Endodermal cell (in vitro differentiated cells): ENCODE results near the gene KLF18. TPM values are rescaled to one million over a fixed set of nuclear protein-coding genes. Genes with fewer than 3 reads are reported as not detected.

Source experiments
- DNase-seq: peaks from one replicate; pipeline ENCODE4 v3.0.0-alpha.2; 2017
- H3K27ac ChIP-seq: 2 replicates; pipeline ENCODE4 v1.5.1; 2013; ENCODE audit warnings: mild to moderate bottlenecking, low read depth, low read length, moderate library complexity
- H3K27me3 ChIP-seq: 2 replicates; pipeline ENCODE4 v1.6.1; 2013; ENCODE audit warnings: mild to moderate bottlenecking, low read length, moderate library complexity; ENCODE audit not compliant: insufficient read depth, control insufficient read depth, poor library complexity, severe bottlenecking
- H3K36me3 ChIP-seq: 2 replicates; pipeline ENCODE4 v1.7.0; 2013; ENCODE audit warnings: mild to moderate bottlenecking, low read length, moderate library complexity; ENCODE audit not compliant: control insufficient read depth, insufficient read depth
- H3K4me1 ChIP-seq: one replicate; pipeline ENCODE4 v1.7.0; 2013; ENCODE audit warnings: low read length; ENCODE audit not compliant: control insufficient read depth, insufficient read depth
- H3K4me3 ChIP-seq: 2 replicates; pipeline ENCODE4 v1.5.1; 2013; ENCODE audit warnings: mild to moderate bottlenecking, low read length, moderate library complexity
- H3K9ac ChIP-seq: 2 replicates; pipeline ENCODE4 v1.6.1; 2013; ENCODE audit warnings: mild to moderate bottlenecking, low read length, moderate library complexity; ENCODE audit not compliant: poor library complexity, severe bottlenecking; ENCODE audit errors: extremely low read depth
- H3K9me3 ChIP-seq: 2 replicates; pipeline ENCODE4 v1.6.1; 2013; ENCODE audit warnings: mild to moderate bottlenecking, low read length, moderate library complexity; ENCODE audit not compliant: control insufficient read depth
- H3K27ac Mint-ChIP-seq: 2 replicates; pipeline ENCODE4 v1.8.0; 2020; ENCODE audit warnings: mixed read lengths
- H3K27me3 Mint-ChIP-seq: 2 replicates; pipeline ENCODE4 v1.8.0; 2021; ENCODE audit warnings: mild to moderate bottlenecking, mixed read lengths; ENCODE audit not compliant: insufficient read depth
- H3K36me3 Mint-ChIP-seq: 2 replicates; pipeline ENCODE4 v1.8.0; 2020; ENCODE audit warnings: low read depth, mixed read lengths
- H3K4me1 Mint-ChIP-seq: 2 replicates; pipeline ENCODE4 v1.8.0; 2020; ENCODE audit warnings: mixed read lengths
- H3K4me3 Mint-ChIP-seq: 2 replicates; pipeline ENCODE4 v1.8.0; 2020; ENCODE audit warnings: mild to moderate bottlenecking, moderate library complexity, mixed read lengths
- H3K9me3 Mint-ChIP-seq: 2 replicates; pipeline ENCODE4 v1.8.0; 2020; ENCODE audit warnings: mild to moderate bottlenecking, mixed read lengths
- CTCF ChIP-seq: fragments of 200-600 bp; sonication (generic); conservative IDR thresholded peaks from 2 replicates; pipeline ENCODE4 v1.5.0; 2021; ENCODE audit warnings: antibody characterized with exemption, mild to moderate bottlenecking
- WGBS, 2 experiments: methylation state at CpG; one replicate each; pipeline versions ENCODE4 v1.1.5 to v1.1.7; 2013; ENCODE audit warnings: missing lambda C conversion rate in 2 of 2, mixed read lengths in 1 of 2; ENCODE audit not compliant: insufficient coverage in 1 of 2, insufficient read length in 1 of 2; 5-methylcytosine and 5-hydroxymethylcytosine counted together
- total RNA-seq, 2 donors: library from RNA; stranded (reverse); fragmentation: NEBNext Ultra II Directional in 1 of 2; extraction: Animal tissue kit (Norgen Biotek cat#: 25700) in 1 of 2; gene quantifications; 2 replicates in 1 of 2; 3 replicates in 1 of 2; pipeline ENCODE4 v1.2.1, GENCODE V29; 2021

Gene KLF18
- total RNA-seq, 2 donors from 2014 or later = not detected

- no peak overlapping the region for H3K4me3 ChIP-seq
- DNase-seq = no peak
- no peak for TF ChIP-seq CTCF
- H3K36me3 ChIP-seq = no peaks in the 10 kb centered on the region
- Mint-ChIP-seq H3K27ac (no peak overlapping the region), H3K27me3 (peaks cover 45% of the 10 kb centered on the region), H3K36me3 (no peaks in the 10 kb centered on the region), H3K4me3 (no peak overlapping the region), H3K9me3 (no peaks in the 10 kb centered on the region), H3K4me1 (peaks cover 3% of the 10 kb centered on the region)
- H3K4me1 ChIP-seq = no peaks in the 10 kb centered on the region
- H3K9ac ChIP-seq = no peak overlapping the region
- H3K27me3 ChIP-seq = peaks cover 34% of the 10 kb centered on the region
- no peak overlapping the region for H3K27ac ChIP-seq
- WGBS, 2 experiments = 83 to 95% methylated on average over 3 of the region's 3 CpGs
- no peaks in the 10 kb centered on the region for H3K9me3 ChIP-seq
These were observed 10.0 kb downstream of the KLF18 start for GRCh38 chr1:44131411-44131810.

GRCh38 chr1:44129616-44130500 lies 11.6 kb downstream of the KLF18 start:
- 88 to 91% methylated on average over 11 to 16 of the region's 16 CpGs for WGBS, 2 experiments
- no peak for DNase-seq
- no peak overlapping the region for H3K27ac Mint-ChIP-seq

GRCh38 chr1:44120398-44120949 lies 21.0 kb downstream of the KLF18 start:
- peaks cover 2% of the 10 kb centered on the region for H3K9me3 Mint-ChIP-seq
- 93 to 100% methylated on average over 3 to 5 of the region's 5 CpGs for WGBS, 2 experiments
- no peak for TF ChIP-seq CTCF
- Histone ChIP-seq H3K4me3 (no peak overlapping the region), H3K36me3 (no peaks in the 10 kb centered on the region), H3K4me1 (no peaks in the 10 kb centered on the region), H3K9ac (no peak overlapping the region), H3K27ac (no peak overlapping the region), H3K9me3 (no peaks in the 10 kb centered on the region), H3K27me3 (no peaks in the 10 kb centered on the region)
- H3K27me3 Mint-ChIP-seq = peaks cover 11% of the 10 kb centered on the region
- no peak for DNase-seq
- H3K4me3 Mint-ChIP-seq = no peak overlapping the region
- H3K36me3 Mint-ChIP-seq = no peaks in the 10 kb centered on the region
- H3K27ac Mint-ChIP-seq = no peak overlapping the region
- H3K4me1 Mint-ChIP-seq = no peaks in the 10 kb centered on the region

More at GRCh38 chr1:44129616-44130500, 11.6 kb downstream of the KLF18 start:
- H3K27ac ChIP-seq = no peak overlapping the region
- no peaks in the 10 kb centered on the region for H3K4me1 ChIP-seq
- H3K4me3 Mint-ChIP-seq = no peak overlapping the region
- no peaks in the 10 kb centered on the region for H3K9me3 Mint-ChIP-seq
- H3K9me3 ChIP-seq = no peaks in the 10 kb centered on the region
- peaks cover 42% of the 10 kb centered on the region for H3K27me3 Mint-ChIP-seq
- H3K27me3 ChIP-seq = peaks cover 28% of the 10 kb centered on the region
- H3K36me3 ChIP-seq = no peaks in the 10 kb centered on the region
- peaks cover 3% of the 10 kb centered on the region for H3K4me1 Mint-ChIP-seq
- H3K4me3 ChIP-seq = no peak overlapping the region
- H3K9ac ChIP-seq = no peak overlapping the region
- TF ChIP-seq CTCF = no peak
- no peaks in the 10 kb centered on the region for H3K36me3 Mint-ChIP-seq
